Activated gamma-delta T cell (primary cell): ENCODE measurements around the gene MED26.

Experiments
- DNase-seq: peaks from one replicate; lab custom pipeline; 2025; lab: John Stamatoyannopoulos, UW

The MED26 gene

DNA sequence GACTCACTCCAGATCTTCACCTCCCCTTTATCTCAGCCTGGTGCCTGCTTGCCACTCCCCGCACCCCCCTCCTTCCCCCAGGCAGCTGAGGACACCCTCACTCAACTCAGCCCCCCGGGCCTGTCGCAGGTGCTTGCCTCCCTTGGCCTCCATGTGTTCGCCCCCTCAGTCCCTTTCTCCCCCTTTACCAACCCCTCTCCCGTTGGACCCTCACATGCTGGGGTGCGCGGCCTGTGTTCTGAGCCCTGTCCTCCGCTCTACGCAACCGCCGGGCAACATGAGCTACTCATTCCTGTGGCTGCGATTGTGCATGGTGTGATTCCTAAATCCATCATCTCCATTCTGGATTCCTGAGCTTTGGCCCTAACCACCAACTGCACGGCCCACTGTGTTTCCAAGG, 90.9 kb downstream of the MED26 start:
- no peak for DNase-seq

DNA sequence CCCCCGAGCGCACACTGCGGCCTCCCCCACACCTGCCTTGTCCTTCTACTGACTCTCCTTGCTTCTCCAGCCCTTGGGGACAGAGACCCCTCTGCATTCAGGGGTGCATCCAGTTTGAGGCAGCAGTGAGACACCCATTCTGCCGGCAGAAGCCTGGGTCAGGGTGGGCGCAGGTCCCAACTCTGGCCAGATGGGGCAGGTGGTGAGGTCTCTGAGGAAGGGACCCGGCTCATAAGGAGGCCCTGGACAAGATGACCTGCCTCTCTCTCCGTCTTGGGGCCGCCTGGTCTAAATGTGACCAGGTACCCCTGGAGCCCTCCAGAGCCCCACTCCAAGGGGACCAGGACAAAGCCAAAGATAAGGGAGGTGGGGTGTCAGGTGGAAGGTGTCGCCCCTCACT, 91.9 kb downstream of the MED26 start:
- DNase-seq = no peak

DNA sequence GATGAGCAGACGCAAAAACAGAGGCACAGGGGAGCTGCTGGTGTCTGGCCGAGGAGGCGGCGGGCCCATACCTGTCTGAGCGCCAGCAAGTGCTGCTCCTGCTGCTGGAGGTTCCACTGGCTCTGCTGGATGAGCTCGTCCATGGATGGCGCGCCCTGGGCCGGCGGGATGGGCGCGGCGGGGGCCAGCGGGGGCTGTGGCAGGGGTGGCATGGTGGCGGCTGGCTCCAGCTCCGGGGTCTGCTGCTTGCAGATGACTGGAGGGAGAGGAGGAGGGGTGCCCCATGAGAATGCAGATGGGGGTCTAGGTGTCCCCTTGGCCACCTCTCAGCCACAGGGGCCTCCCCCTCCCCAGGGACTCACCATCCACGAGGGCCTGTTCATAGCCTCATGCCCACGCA, 92.6 kb downstream of the MED26 start:
- no peak for DNase-seq

DNA sequence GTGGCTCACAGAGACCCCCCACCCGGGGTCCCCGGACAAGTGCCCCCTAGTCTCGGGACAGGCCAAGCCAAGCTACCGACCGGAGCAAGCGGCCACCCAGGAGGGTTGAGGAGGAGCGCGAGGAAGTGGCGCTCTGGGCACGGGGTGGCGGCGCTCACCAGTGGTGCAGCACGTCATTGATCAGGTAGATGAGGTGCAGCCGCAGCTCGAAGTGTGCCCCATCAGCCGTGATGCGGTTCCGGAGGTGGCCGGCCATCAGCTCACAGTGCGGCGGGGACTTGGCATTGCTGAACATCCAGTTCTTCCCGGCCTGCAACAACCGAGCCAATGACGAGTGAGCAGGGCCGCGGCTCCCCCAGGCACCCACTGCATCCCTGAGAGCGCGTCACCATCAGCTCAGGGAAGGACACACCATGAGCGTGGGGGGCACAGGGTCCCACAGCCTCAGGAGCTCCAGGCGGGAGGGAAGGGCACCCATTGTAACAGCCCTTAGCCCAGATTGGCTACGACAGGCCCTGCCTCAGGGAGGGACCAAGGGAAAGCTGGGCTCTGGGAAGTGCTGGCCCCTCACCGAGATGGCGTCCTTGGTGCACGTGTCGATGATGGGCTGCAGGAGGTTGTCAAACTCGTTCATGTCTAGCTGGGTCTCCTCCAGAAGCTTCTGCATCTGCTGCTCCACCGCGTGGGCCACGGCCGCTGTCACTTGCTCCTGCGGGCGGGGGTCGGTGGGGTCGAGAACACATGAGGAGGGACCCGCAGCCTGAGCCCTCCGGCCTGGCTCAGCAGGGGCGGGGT, 95.4 kb downstream of the MED26 start:
- no peak for DNase-seq

DNA sequence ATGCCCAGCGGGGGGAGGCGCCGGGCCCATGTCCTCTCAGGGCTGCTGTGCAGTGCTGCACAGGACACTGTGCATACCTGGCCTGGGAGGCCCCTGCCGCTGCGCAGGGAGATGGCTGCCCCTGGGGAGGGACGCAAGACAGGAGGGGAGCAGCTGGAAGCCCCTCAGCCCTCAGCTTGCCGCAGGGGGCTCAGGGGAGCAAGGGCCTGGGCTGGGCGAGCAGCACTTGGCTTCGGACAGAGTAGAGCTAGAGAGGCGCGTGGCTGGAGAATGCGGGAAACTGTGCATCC, 96.7 kb downstream of the MED26 start:
- DNase-seq = no peak

DNA sequence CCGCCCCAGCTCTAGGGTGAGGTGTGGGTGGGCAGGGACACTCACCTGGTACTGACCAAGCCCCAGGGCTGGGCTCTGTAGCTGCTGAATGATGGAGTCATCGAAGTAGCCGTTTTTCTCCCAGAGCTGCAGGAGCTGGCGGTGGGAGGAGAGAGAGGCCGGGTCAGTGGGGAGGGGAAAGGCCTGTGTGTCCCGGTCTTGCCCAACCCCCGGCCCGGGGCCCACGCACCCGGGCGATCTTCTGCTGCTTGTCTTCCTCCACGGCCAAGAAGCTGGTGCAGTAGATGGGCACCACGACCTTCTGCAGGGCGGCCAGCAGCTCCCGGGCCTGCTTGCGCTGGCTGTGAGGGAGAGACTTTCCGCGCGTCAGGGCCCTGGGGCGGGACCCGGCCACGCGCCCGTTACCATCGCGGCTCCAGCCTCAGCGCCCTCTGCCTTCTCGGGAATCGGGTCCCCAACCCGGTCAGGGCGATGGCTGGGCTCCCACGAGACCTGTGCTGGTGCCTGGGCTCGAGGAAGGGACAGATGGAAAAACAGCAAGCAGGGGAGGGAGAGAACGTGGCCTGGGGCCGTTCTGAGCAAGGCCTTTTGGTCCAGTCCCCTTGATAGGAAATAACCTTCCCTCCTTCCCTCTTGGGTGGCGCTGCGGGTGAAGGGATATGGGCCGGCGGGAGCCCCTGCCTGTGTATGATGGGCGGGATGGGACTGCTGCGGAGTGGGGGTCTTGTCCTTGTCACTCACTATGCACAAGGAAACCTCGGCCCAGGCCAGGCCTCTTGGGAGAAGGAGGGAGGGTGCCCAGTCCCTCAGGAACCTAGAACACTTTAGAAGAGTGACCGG, 97.2 kb downstream of the MED26 start:
- DNase-seq = no peak

DNA sequence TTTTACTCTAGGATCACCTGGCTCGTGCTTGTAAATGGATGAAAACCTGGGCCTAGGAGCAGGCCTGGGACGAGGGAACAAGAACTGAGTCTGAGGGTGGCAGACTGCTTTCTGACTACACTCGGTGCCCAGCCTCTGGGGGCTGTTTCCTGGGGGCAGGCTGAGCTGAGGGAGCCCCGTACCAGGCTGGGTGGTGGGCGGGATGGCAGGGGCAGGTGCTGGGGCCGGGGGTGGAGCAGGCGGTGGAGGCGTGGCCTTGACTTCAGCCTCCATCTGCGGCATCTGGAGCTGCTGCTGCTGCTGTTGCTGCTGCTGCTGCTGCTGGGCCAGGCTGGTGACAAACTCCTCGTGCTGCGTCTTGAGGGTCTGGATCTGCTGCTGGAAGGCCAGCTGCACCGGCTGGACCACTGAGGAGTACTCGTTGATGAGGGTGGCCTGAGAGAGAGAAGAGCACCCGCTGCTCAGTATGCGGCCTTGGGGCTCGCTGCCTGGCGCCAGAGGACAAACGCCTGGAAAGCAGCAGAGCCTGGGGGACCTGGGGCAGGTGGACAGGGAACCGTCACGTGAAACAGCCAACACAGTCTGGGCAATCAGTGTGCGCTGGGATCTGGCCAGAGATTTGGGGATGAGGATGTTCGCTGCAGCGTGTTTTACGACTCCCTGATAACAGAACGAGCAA, 98.4 kb downstream of the MED26 start:
- no peak for DNase-seq

DNA sequence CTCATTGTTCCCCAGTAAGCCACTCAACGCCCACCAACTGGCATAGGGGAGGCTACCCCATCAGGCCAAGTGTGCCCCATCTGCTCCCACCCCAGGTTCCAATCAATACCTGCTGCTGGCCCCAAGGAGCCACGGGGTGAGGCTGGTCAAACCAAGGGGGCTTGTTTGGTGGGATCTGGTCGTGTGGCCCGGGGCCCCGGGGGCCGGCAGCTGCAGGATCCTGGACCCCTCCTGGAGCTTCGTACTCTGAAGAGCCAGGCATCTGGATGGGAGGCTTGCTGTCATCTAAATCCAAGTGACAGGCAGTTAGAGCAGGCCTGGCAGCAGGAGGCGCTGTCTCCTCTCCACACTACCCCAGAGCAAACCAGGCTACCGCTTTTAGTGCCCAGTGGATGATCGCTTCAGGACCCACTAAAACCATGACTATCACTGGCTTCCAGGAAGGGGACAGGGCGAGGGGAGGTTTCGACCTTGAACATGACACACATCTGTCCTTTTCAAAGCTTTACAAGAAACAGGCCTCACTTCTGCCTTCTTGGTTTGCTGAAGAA, 100.0 kb downstream of the MED26 start:
- no peak for DNase-seq

DNA sequence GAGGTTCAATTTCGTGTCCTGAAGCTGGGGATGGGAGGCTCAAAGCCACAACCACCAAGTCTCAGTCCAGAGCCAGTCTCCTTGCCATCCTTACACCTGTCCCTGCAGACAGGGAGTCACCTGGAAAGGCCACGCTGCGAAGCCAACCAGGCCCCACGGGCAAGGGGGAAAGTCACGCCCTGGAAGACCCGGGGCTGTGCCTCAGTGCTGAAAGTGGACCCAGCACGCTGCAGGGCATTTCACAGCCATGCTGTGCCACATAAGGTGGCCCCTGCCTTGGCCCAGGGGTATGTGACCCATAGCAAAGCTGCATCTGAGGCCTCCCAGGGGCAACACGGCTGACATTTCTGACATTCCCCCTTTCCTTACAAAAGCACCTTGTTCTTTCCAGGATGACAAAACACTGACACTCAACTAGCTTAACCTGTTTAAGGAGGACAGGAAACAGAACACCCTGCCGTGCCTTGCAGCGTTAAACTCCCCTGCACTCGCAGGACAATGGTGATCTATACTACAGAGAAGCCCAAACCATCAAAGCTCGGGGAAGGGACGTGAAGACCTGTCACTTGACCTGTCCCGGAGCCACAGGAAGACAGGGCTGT, 100.6 kb downstream of the MED26 start:
- DNase-seq = no peak

DNA sequence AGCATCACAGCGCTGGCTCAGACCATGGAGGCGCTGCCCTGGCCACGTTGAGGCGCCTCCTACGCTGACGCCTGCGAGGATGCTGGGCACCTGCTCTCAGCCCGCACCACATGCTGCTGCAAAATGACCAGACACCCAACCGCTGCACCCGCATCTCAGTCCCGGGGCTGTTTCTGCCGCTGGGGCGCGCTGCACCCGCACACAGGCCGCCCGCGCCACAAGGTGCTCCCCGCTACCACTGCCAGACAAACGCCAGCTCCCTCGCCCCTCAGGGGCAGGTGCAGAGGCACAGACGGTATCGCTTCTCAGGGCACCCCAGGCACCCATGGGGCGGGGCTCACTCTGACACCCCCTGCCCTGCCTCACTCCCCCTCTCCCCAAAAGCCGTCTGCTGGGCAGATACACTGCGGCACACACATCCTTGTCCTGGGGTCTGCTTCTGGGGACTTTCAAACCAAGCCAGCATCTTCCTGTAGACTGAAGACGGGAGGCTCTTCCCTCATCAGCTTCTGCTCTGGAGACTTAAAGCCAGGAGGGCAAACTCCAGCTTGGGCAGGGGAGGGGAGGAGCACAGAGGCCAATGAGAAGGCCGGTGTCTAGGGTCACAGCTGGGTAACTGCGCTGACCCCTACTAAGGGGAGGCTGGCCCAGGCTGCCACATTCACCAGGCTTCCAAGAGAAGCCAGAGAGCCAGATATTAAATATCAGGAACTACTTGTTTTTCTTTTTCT, 102.1 kb downstream of the MED26 start:
- no peak for DNase-seq

DNA sequence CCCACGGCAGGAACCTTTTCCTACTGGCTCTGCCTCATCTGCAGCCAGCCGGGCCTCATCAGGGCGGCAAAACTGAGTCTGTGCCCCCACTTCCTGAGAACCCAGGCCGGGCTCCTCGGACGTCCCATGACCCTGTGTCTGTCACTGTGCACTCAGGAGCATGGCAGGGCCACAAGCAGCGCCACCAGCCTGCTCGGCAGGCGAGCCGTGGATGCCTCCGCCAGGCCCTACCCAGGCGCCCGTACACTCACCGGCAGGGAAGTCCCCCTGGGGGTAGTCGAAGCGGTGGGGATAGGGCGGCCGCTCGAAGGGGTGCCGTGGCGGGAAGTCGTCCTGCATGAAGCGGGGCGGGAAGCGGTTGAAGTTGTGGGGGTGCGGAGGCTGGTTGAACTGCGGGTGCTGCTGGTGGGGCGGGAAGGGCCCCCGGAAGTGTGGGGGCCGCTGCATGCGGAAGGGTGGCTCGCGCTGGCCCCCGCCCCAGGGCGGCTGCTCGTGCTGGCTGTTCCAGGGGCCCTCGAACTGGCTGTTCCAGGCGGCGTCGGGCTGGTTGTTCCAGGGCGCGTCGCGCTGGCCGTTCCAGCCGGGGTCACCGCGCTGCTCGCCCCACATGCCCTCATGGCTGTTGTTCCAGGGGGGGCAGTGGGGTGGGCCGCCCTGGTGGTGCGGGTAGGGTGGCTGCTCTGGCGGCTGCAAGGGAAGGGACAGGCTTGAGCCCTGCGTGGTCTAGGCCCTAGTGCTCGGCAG, 102.8 kb downstream of the MED26 start:
- no peak for DNase-seq
